Stomach (tissue), 4 donors: ENCODE data around the gene TGFB1.

ENCODE experiments used
- CTCF ChIP-seq, 7 experiments: fragments of 450-650 bp in 4 of 7; fragments of 200-600 bp in 3 of 7; sonication (generic) in 3 of 7; IDR thresholded peaks; one replicate each; pipeline ENCODE4 v1.5.1; 2016 to 2019; ENCODE audit warnings: antibody characterized with exemption in 7 of 7, control low read depth in 2 of 7, mild to moderate bottlenecking in 1 of 7
- POLR2A ChIP-seq, 4 donors: fragments of 450-650 bp; IDR thresholded peaks; one replicate each; pipeline ENCODE4 v1.6.1; 2016; ENCODE audit warnings: antibody characterized with exemption in 4 of 4, control low read depth in 2 of 4, mild to moderate bottlenecking in 1 of 4, moderate library complexity in 1 of 4

- TF ChIP-seq CTCF (IDR thresholded peaks at IDR 0.05) (no peak), POLR2A (IDR thresholded peaks at IDR 0.05) (no peak)
Observed at GRCh38 chr19:41309180-41310032, 44.3 kb downstream of the TGFB1 start.
